ENCODE measurements around the gene ERG. TPM values are rescaled to one million over a fixed set of nuclear protein-coding genes. Genes with fewer than 3 reads are reported as not detected.

The ERG gene
- total and polyA plus RNA-seq, 2 of the 8 experiments (the other 6 are each of a cell fraction or from before 2014, with no cell fraction given): 1.0 to 3.0 TPM

GRCh38 chr21:38410466-38410865 lies 87.8 kb downstream of the ERG start:
- peaks cover 0 to 3% of the 10 kb centered on the region in 2 experiments; a peak in 1 of 4 replicates for H3K9me3 ChIP-seq (ENCODE audit: insufficient read depth in 2 of 2, low read depth in 1 of 2, low read length in 1 of 2)
- no peak overlapping the region for H2BK120ac ChIP-seq (replicated peaks; ENCODE audit: low read depth, low read length)
- H3K14ac ChIP-seq (ENCODE audit: insufficient read length): no peak overlapping the region
- TF ChIP-seq RXRA (IDR thresholded peaks at IDR 0.05; ENCODE audit: insufficient read depth, low read depth, low read length): no peak
- no peak for TF ChIP-seq EP300 (IDR thresholded peaks at IDR 0.05; ENCODE audit: borderline replicate concordance in 1 of 2, low read depth in 2 of 2, low read length in 2 of 2)
- no peak for TF ChIP-seq KDM4A (IDR thresholded peaks at IDR 0.05; ENCODE audit: low read depth, low read length, severe bottlenecking)
- TF ChIP-seq CREB1 (IDR thresholded peaks at IDR 0.05): no peak
- TF ChIP-seq JUN (IDR thresholded peaks at IDR 0.05; ENCODE audit: low read depth, low read length): no peak
- no peak for TF ChIP-seq ATF3 (IDR thresholded peaks at IDR 0.05; ENCODE audit: insufficient read depth, low read depth, low read length)
- no peak for TF ChIP-seq SP2 (IDR thresholded peaks at IDR 0.05; ENCODE audit: low read length)

More at GRCh38 chr21:38410466-38410865, 87.8 kb downstream of the ERG start:
- H3K23me2 ChIP-seq (ENCODE audit: low read depth, low read length): no peaks in the 10 kb centered on the region
- H3K4me3 ChIP-seq (ENCODE audit: extremely low read depth in 1 of 4, insufficient read depth in 2 of 4, low read depth in 3 of 4, low read length in 4 of 4): no peak overlapping the region
- H3K23ac ChIP-seq (ENCODE audit: insufficient read length): no peak overlapping the region
- H2BK5ac ChIP-seq (ENCODE audit: low read depth, low read length): no peak overlapping the region
- CTCF ChIA-PET (ENCODE audit: partially characterized antibody): no interaction called here
- no peak overlapping the region for H3K4ac ChIP-seq (replicated peaks; ENCODE audit: insufficient read length, low read depth, low read length)
- peaks cover 2 to 9% (median 4%) of the 10 kb centered on the region in 4 experiments; a peak in 6 of 7 replicates for H3K4me1 ChIP-seq (replicated peaks in 1 of 4; ENCODE audit: control insufficient read depth in 3 of 4, insufficient read depth in 4 of 4, low read length in 3 of 4)
- H3K9ac ChIP-seq (replicated peaks in 1 of 4; ENCODE audit: extremely low read depth in 1 of 4, low read depth in 3 of 4, low read length in 3 of 4): no peak overlapping the region
- no peak overlapping the region for H3K27ac ChIP-seq (ENCODE audit: low read depth, low read length)
- H3K27me3 ChIP-seq (replicated peaks in 1 of 4; ENCODE audit: control insufficient read depth in 3 of 4, extremely low read depth in 1 of 4, insufficient read depth in 3 of 4, low read length in 3 of 4): no peaks in the 10 kb centered on the region
- no peak for FAIRE-seq
- no peak overlapping the region for H4K91ac ChIP-seq (replicated peaks; ENCODE audit: insufficient read length, low read length)
- no peak overlapping the region for H2AK5ac ChIP-seq (ENCODE audit: low read depth, low read length)
- H2AFZ ChIP-seq (ENCODE audit: low read length): no peak overlapping the region
- no peak for DNase-seq (ENCODE audit: low read depth in 1 of 2, low spot score in 2 of 2)
- H3K56ac ChIP-seq (replicated peaks; ENCODE audit: insufficient read length, low read depth, low read length): no peak overlapping the region
- H2BK20ac ChIP-seq (ENCODE audit: low read length): no peak overlapping the region
- 13% methylated on average over 1 of the region's 1 CpG; no CpG with 5 or more reads in 1 of the 2 experiments for WGBS, 2 experiments (ENCODE audit: extremely low coverage in 1 of 2, insufficient coverage in 1 of 2, insufficient read length in 1 of 2, insufficient replicate concordance in 2 of 2, low coverage in 1 of 2, low lambda C conversion rate in 2 of 2, missing lambda C conversion rate in 1 of 2)
- POLR2A ChIA-PET (ENCODE audit: partially characterized antibody): no interaction called here
- H3K18ac ChIP-seq (ENCODE audit: extremely low read depth, low read length): no peak overlapping the region
- H3K79me2 ChIP-seq (ENCODE audit: control insufficient read depth in 1 of 2, insufficient read depth in 2 of 2, low read length in 2 of 2): no peaks in the 10 kb centered on the region
- H2BK12ac ChIP-seq (ENCODE audit: low read depth, low read length): no peak overlapping the region
- H4K8ac ChIP-seq (ENCODE audit: extremely low read depth, insufficient read depth, low read length): no peak overlapping the region
- no peak overlapping the region for H2BK15ac ChIP-seq (ENCODE audit: low read length)
- no peaks in the 10 kb centered on the region for H3K36me3 ChIP-seq (ENCODE audit: control insufficient read depth in 2 of 4, insufficient read depth in 4 of 4, low read length in 3 of 4)
- H4K20me1 ChIP-seq (replicated peaks in 1 of 2; ENCODE audit: control insufficient read depth in 1 of 2, insufficient read depth in 2 of 2, low read length in 2 of 2): no peaks in the 10 kb centered on the region
- no peaks in the 10 kb centered on the region for H3K79me1 ChIP-seq (ENCODE audit: low read depth, low read length)
- H4K5ac ChIP-seq (ENCODE audit: insufficient read length, low read depth, low read length): no peak overlapping the region
- peak overlapping the region in 1 of 2 experiments; percentile 9; a peak in 1 of 4 replicates for H3K4me2 ChIP-seq (ENCODE audit: insufficient read depth in 1 of 2, low read depth in 2 of 2, low read length in 2 of 2)

Measured in H1 (cell line).